Endometrial microvascular endothelial cells (primary cell): Measurements from ENCODE around the gene ST14. TPM values are rescaled to one million over a fixed set of nuclear protein-coding genes. Genes with fewer than 3 reads are reported as not detected.
"Not testable (repeated sequence)": the region's sequence is repeated elsewhere in the genome, so short reads cannot be mapped to it uniquely, and the experiment has no call there.

ENCODE experiments used
- in situ Hi-C: cut with HindIII; loops from 2 replicates; pipeline ENCODE4 v1.10.0; 2017; ENCODE audit warnings: low sequenced_read_pairs, low pct_unique_long_range_greater_than_20kb; ENCODE audit errors: inconsistent ontology term
- total RNA-seq: library from RNA; depleted of rRNA; stranded (reverse); fragments of >200 nt; gene quantifications from one replicate; pipeline ENCODE4 v1.2.3, GENCODE V29; 2015; ENCODE audit errors: inconsistent ontology term

Gene ST14
- total RNA-seq, 1 donor from 2014 or later: not detected

DNA sequence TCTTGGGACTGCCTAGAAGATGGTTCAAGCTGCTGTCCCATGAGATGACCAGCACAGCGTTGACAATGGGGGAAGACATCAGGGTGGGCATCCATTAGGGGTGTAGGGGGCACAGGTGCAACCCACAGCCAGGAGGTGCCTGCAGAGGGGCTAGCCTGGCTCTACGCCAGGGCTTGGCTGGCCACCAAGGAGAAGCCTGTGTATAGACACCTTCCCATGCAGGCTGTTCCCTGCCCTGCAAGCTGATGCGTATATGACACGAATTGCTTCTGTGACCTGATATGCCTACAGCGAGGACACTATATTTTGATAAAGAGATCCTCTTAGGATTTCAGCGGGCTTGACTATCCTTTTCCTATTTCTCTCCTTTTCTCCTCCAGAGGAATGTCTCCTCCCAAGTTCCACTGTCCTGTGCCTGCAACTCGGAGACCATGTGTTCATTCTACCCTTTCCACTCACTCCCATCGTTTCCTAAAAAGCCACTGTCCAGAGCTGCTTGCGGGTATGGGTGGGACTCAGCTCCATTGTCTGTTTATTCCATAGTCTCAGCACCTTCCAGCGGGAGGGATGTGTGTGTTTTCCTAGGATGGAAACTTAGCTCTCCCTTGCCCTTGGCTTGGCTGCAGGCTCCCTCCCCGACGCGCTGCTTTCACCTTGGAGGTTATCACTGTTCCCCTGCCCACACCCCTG is 56.1 kb downstream of the ST14 start:
- in situ Hi-C loops: no loop called here

DNA sequence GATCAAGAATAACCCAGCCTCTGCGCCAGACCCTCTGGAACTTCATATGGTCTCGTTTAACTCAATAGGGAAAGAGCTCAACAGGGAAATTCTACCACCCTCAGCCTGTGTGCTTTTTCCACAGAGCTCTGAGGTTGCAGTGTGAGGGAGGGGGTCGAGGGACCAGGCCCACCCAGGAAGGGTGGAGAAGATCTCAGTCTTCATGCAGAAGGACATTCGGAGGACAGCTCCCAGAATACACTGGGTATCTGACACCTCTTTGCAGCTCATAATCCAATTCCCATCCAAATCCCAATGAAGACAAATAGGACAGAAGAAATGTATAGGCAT is 56.6 kb downstream of the ST14 start:
- in situ Hi-C loops: no loop called here

DNA sequence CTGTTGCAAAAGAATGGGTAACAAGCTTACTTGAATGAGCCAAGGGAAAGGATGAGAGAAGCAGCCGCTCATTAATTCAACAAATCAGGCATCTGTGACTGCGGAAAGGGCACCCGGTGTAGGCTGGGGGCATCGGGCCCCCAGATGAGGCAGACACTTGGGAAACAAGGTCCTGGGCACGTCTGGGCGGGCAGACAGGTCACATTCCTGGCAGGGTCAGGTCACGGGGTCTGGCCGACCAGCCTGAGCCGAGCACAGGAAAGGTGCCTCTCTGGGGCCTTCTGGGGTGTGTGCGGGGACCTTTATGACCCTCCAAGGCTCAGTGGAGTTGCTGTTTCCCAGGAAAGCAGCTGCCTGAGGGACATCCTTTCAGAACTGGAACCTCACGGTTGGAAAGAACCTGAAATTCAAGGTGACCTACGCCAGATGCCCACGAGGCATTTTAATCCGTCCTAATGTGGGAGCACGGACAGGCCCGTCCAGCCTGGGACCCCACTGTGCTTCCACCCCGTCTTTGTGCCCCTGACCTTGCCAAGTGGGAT is 57.1 kb downstream of the ST14 start:
- in situ Hi-C loops: no loop called here

DNA sequence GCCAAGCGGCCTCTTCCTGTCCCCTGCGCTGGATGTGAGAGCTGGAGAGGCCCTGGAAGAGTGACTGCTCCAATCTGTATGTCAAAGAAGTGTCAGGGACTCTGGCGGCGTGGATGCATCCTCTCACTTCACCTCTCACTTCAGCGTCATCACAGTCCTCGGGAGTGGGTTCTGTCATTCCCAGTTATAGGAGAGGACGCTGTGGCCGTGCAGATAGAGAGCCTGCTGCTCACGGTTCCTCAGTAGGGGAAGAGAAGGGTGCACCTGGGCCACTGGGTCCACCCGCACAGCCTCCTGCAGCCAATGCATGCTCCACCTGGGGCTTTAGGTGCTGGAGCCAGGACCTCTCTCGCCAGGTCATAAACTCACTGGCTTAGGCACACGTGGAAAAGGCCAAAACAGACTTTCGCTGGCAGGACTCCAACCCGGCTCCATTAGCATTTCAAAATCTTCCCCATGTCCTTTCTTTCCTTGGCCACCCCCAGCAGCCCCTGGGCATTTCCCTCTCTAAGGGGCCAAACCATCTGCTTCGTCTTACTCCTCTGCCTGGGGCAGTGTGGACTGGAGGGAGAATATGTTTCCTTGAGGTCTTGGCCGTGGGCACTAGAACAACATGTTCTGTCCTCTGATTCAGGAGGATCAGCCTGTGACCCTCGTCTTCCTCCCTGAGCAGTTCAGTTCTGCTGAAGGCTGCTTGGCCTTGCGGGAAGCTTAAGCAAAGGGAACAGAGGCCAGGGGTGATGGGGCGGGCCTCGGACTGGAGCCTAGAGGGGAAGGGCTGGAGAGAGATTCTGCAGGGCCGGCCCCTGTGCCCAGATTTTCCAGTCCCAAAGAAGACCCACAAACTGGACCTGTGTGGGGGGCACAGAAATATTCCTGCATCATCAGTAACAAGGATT is 57.8 kb downstream of the ST14 start:
- in situ Hi-C loops: no loop called here

GRCh38 chr11:130218501-130219070 is 59.0 kb downstream of the ST14 start:
- in situ Hi-C loops: no loop called here

DNA sequence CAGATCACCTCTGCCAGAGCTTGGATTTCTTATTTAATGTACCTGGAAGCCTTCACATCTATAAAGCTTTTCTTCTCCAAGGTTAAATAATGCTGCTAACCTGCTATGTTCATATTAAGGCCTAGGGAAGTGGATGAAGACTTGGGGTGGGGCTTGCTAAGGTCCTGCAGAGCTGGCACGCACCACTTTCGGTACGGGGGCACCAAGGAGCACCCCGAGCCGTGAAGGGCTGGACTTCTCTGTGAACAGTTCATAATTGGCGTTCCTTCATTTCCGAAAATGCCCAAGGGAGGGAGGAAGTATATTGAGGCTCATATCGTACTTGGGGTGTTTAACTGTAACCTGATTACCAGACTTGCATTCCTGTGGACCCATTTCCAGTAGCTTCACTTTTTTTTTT is 59.6 kb downstream of the ST14 start:
- in situ Hi-C loops: no loop called here

GRCh38 chr11:130220311-130221035 is 60.9 kb downstream of the ST14 start:
- in situ Hi-C loops: no loop called here

DNA sequence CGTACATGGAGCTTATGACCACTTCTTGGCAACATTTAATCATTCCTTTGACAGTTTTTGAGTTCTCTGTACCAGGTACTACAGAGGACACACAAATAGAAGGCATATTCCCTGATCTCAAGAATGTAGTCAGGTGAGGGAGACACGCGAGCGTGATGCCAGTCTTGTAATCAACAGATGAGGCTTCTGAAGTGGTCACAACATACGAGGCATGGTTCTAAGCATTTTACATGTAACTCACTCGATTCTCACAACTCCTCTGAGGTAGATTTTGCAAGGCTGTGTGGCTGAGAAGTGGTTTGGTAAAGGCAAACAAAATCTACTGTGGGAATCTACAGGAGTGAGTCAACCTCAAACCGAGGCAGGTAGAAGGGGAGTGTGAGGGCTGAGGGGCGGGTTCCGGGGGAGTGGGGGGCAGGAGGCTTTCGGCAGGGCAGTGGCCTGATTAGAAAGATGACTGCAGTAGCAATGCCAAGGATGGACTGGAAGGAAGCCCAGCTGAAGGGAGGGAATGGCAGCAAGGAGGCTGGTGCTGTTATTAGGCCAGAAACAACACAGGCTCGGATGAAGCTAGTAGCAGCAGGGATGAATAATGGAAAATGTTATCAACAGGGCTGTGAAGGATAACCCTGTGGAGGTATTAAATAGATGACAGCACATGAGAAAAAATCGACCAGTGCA is 63.8 kb downstream of the ST14 start:
- in situ Hi-C loops: no loop called here

DNA sequence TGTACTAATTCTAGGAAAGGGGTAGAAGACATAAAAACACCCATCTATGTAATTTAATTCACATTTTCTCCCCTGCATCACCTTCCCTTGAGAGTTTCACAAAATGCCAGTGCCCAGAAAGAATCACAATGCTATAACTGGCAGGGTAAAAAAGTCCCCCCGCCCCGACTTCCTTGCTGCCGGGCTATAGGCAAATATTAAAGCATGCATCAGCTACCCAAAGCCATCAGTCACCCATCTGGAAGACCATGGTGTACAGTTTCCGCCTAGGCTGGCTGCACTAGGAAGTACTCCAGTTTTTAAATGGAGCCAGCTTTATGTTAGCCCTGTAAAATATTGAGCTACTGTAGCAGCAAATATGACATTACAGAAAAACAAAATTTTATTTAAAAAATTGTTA is 67.8 kb downstream of the ST14 start:
- in situ Hi-C loops: no loop called here

DNA sequence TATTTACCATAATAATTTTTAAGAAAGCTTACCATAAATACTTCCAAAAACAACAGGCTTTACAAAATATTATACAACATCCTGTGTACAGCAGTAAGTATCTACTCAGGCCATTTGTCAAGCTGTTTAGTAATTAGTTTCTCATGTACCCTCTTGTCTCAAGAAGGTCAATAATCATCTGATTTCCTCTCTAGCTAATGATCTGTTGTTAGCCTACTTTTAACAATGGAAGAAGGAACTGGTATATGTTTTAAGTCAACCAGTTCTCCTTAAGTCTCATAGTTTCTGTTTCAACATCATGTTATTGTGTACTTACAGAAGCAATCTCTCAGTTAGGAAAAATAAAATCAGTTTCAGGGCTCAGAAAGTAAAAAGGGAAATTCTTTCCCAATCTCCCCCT is 73.9 kb downstream of the ST14 start:
- in situ Hi-C loops: not testable (repeated sequence)

DNA sequence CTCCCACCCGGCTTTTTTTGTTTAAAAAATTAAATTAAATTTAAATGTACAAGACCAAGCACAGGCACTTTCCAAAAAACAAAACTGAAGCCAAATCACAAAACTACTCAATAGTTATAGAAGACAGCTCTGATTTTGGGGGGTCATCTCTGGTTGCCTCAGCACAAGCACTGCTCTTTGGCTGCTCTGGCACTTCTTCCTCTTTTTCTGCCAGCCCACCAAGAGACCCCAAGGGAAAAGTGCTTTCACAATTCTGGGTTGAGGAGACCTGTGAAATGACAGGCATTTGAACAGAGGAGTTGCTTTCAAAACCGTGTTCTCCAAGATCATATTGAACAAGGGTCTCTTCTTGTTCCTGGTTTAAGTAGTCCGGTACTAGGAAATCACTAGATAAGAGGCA is 74.3 kb downstream of the ST14 start:
- in situ Hi-C loops: not testable (repeated sequence)

GRCh38 chr11:130234315-130234714 is 74.7 kb downstream of the ST14 start:
- in situ Hi-C loops: no loop called here

- in situ Hi-C loops: no loop called here
These were observed 77.9 kb downstream of the ST14 start for GRCh38 chr11:130237282-130238006.

GRCh38 chr11:130241713-130242112 is 82.1 kb downstream of the ST14 start:
- in situ Hi-C loops: no loop called here

DNA sequence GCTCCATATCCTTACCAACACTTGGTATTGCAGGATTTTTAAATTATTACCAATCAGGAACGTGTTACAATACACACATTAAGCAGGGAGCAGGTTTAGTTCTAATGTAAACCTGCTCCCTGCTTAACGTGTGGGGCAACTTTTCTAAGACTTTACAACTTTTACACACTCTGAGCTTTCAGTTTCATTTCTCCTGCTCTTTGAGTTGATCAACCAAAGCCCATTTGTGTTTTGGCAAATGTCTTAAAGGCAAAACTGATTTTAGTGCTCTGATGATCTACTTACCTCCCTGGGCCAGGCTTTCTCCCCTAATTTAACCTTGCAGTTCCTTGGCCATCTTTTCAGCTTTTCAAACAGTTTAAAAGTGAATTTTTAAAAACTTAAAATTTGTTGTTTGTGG is 84.2 kb downstream of the ST14 start:
- in situ Hi-C loops: no loop called here

DNA sequence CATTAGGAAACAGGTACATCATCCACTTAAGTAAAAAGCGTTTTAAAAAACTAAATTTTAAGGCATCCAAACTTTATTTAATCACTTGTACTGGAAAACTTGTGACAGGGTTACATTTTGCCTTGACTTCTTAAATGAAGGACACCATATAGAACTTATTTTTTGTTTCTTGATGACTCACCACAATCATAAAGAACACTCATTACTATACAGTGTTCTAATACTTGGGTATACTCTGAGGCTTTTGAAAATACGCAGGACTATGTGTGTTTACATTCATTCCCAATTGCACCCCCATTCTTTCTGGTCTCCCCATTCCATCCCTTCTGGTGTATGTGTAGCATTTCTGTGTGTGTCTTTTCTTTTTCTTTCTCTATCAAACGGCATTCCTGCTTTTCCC is 85.3 kb downstream of the ST14 start:
- in situ Hi-C loops: no loop called here

GRCh38 chr11:130245375-130245774 is 85.8 kb downstream of the ST14 start:
- in situ Hi-C loops: not testable (repeated sequence)

DNA sequence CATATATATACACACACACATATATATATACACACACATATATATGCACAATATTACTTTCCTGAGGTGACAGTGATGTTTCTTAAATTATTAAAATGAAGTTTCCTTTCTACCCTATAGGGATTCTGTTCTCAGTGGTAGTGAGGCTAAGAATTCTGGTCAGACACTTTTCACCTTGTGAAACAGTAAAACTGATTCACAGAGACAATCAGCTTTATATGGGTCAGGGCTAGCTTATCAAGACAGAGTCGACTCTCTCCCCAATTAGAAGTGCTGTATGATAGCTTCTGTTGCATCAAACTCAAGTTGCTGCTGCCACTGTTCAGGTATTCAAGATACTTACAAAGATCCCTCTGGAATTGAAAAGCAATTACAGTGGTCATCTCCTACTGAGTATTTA is 86.7 kb downstream of the ST14 start:
- in situ Hi-C loops: no loop called here
